ENCODE measurements around the gene SPON1.
"Not testable (repeated sequence)": the region's sequence is repeated elsewhere in the genome, so short reads cannot be mapped to it uniquely, and the experiment has no call there.

SPON1 gene

GRCh38 chr11:14089690-14090462 lies 127.4 kb downstream of the SPON1 start:
- DNase-seq (ENCODE audit: low read depth) = no peak

DNA sequence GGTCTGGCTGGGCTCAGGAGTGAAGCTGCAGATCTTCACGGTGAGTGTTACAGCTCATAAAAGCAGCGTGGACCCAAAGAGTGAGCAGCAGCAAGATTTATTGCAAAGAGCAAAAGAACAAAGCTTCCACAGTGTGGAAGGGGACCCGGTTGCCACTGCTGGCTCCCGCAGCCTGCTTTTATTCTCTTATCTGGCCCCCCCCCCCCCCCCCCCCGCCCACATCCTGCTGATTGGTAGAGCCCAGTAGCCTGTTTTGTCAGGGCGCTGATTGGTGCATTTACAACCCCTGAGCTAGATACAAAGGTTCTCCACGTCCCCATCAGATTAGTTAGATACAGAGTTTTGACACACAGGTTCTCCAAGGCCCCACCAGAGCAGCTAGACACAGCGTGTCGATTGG lies 128.1 kb downstream of the SPON1 start:
- not testable (repeated sequence) for DNase-seq (ENCODE audit: low read depth)

DNA sequence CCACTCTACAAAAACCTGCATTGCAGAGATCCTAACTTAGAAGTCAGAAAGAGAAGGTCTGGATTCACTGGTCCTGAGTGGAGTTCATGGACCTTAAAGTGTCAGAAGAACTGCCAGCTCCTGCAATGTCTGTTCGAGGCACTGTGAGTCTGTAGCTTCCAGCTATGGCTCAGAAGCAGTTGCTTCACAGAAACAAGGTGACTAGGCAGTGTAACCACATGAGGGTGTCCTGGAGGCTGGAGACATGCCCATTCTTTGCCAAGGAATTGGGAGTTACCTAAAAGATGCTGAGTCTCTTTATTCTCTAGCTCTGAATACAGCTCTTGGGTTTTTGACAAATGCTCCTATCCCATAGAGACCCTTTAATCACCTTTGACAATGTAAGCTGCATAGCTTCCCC lies 130.5 kb downstream of the SPON1 start:
- DNase-seq (ENCODE audit: low read depth) = no peak

GRCh38 chr11:14094481-14095037 lies 132.0 kb downstream of the SPON1 start:
- no peak for DNase-seq (ENCODE audit: low read depth)

DNA sequence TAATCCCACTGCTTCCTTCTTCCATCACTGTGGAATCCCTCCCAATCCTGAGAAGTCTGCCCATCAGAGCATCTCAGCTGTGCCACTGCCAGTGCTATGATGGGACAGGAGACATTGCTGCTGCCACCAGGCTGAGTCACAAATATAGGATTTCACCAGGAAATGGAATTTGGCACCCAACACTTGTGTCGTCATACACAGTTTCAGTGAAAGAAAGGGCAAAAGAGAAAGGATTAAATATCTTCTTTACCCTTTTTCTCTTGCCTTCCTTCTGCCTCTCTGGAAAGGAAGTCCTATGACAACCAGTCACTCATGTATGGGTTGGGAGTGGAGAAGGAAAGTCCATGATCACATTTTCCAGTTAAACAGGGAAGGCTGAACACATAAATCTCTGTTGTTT lies 133.4 kb downstream of the SPON1 start:
- DNase-seq (ENCODE audit: low read depth) = no peak

DNA sequence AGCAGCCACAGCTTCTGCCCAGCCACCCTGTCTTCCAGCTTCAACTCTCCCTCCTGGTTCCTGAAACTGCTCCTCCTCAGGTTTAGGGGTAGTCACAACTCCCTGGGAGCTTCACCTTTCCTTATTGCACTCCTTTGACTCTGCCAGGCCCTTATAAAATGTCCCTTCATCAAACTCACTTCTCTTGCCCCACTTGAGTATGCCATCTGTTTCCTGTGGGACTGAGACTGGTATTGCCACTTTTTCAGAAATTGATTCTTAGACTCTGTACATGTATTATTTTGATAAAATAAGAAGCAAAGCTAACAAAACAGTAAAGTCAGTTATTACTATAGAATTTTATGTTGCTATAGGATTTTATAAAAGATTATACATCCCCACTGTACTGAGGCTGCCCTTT lies 134.1 kb downstream of the SPON1 start:
- no peak for DNase-seq (ENCODE audit: low read depth)

- no peak for DNase-seq (ENCODE audit: low read depth)
Observed at GRCh38 chr11:14101388-14101787, 138.9 kb downstream of the SPON1 start.

DNA sequence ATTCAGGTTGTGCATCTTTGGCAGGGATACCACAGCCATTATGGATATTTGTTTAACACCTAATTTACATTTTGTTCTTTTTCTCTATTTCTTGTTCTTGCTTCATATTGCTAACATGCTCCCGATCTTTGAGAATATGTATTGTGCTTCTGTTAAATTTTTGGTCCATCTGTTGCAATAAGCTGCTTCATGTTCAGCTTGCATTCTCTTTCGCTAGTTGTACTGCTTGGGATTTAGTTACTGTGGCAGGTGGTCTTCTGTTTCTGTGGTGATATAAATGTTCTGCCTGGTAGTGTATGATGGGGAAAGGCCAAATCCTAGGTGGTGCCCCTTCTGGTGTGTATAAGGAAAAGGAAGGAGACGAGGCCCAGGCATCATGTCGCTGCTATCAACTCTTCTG lies 140.2 kb downstream of the SPON1 start:
- no peak for DNase-seq (ENCODE audit: low read depth)

DNA sequence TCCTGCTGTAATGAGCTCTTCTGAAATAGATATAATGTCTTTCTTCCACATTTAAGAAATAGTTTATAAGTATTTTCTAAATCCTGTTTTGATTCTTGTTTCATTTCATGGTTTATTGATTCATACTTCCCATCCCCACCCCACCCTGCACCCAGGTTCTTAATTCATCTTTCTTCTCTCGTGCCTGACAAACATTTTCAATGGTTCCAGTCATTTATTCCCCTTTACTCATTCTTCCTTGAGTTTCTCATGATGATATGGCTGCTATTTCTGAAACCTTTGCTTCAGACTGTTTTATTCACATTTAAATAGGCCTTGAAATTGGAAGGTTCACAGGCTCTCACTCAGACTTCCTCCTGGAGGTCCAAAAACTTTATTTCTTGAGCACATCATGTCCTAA lies 142.9 kb downstream of the SPON1 start:
- DNase-seq (ENCODE audit: low read depth) = no peak

DNA sequence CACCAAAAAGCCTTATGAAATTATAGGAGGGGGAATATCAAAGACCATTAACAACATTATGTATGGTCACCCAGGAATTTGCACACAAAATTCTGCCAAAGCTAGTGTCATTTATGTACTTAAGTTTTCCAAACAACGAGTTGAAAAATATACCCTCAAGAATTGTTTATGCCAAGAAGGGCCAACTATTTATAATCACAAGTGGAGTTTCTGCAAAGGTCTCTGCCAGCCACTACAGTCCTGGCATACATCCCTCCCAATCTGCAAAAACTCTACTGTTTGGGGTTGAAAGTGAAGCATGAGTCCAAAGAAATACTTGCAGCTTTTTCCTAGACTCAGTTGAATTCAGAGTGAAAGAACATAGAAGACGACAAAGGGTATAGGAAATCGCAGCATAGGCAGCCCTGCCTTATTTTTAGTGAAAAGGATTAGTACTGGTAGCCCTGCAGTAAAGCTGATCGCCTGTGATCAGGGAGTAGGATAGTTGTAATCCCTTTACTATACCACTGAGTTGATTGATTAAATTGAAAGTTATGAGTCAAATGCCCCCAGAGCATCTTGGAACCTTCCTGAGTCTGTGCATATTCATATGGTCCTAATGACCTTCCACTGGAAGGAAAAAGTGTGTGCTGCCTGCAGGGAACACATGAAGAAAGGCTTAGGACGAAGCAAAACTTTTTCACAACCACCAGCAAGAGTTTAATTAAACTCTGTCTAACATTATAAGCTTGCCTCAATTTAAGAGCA lies 144.0 kb downstream of the SPON1 start:
- no peak for DNase-seq (ENCODE audit: low read depth)

GRCh38 chr11:14107050-14107430 lies 144.5 kb downstream of the SPON1 start:
- DNase-seq (ENCODE audit: low read depth) = no peak

DNA sequence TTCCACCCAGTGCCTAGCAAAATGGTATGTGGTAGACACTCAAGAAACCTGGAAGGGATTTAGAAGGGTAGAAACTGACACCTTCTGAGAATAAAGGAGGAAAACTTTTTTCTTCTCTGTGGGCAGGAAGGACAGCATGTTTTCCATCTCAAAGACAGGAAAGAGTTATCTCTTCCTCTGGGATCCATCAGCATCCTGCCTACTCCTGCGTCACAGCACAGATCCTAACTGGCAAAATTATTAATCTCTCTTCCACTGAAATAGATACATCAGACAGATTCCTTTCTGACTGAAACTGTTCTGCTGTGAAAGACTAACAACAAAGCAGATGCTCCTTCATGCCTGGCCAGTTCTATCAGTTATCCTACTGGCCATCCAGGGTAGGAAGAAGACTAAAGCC lies 147.2 kb downstream of the SPON1 start:
- no peak for DNase-seq (ENCODE audit: low read depth)

- DNase-seq (ENCODE audit: low read depth) = no peak
Observed at GRCh38 chr11:14110629-14111028, 148.1 kb downstream of the SPON1 start.

DNA sequence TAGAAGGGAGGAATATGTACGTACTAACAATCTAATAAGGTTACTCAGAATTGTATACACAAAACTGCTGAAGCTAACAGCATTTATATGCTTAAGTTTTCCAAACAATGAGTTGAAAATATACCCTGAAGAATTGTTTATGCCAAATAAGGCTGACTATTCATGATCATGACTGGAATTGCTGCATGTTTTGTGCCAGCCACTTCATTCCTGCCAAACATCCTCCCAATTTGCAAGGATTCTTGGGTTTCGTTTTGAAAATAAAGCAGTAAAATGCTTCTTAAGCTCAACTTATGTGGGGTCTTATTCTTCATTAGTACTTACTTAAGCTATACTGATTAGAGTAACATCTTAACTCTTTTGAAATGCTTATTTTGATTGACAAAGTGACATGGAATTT lies 149.0 kb downstream of the SPON1 start:
- DNase-seq (ENCODE audit: low read depth) = no peak

DNA sequence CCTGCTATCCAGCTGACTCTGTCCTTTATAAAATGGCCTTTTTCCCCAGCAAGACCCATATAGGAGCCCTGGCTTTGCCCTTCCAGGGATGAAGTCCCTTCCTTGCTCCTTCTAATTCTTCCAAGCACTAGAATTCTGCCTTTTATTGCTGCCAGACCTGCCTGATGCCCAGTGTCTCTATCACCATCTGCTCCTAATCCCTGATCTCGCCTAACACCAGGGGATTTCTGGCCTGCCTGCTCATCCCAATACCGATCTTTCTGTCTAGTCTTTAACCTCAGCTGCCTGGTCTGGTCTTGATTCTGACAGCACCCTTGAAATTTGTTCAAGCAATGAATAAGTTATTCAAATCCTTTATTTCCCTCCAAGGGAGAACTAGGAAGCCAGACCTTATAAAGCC lies 150.2 kb downstream of the SPON1 start:
- no peak for DNase-seq (ENCODE audit: low read depth)

DNA sequence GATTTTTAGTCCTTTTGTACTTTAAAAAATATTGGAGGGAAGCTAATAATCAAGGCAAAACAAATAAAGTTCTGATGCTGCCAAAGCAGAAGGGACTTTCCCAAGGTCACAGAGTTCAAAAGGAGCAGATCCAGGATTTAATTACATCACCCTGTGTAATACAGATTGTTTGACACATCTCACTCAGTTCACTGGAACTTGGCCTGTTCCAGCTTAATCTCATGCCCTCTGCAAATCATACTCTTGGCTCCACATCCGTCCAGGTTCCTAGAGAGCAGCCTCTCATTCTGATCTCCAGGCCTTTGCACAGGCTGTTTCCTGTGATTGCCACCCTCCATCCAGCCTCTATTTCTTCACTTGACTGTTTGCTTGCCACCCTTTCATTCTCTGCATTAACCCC lies 151.7 kb downstream of the SPON1 start:
- DNase-seq (ENCODE audit: low read depth) = no peak

DNA sequence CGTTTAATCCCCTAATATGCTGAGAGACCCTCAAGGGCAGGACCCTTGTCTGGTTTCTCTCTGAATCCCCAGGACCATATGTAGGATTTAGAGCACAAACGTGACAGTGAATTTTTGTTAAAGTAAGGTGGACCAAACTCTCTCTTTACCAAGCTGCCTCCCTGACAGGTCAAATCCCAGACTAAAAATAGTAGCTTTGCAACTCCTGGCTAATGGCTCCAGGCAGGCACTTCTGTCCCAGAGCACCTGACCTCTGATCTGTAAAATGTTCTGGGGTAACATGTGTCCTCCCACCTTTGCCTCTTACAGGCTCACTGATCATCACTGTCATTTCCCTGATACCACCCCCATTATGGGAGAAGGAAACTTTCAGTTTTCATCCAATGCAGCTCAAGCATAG lies 152.3 kb downstream of the SPON1 start:
- DNase-seq (ENCODE audit: low read depth) = no peak

- DNase-seq (ENCODE audit: low read depth) = no peak
Observed at GRCh38 chr11:14117632-14118031, 155.1 kb downstream of the SPON1 start.

DNA sequence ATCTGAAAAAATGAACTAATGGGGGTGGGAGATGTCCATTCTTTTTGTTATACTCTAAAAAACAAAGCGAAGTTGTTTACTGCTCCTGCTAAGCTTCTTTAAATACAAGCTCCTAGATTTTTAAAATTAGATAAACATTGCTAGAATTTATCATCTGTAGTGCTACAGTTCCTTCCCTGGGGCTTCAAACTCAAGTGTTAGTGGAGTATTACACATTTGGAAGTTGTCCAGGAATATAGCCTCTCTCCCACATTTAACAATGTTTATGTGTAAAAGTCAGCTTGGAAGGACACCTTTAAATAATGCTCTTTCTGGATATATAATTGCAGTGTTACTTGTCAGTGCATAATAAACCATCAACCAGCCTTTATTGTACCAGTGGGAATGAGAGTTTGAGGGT lies 155.5 kb downstream of the SPON1 start:
- no peak for DNase-seq (ENCODE audit: low read depth)

- DNase-seq (ENCODE audit: low read depth) = no peak
Observed at GRCh38 chr11:14119357-14119756, 156.8 kb downstream of the SPON1 start.

- no peak for DNase-seq (ENCODE audit: low read depth)
Observed at GRCh38 chr11:14124350-14124749, 161.8 kb downstream of the SPON1 start.

- no peak for DNase-seq (ENCODE audit: low read depth)
Observed at GRCh38 chr11:14124886-14125285, 162.4 kb downstream of the SPON1 start.

GRCh38 chr11:14125529-14125928 lies 163.0 kb downstream of the SPON1 start:
- DNase-seq (ENCODE audit: low read depth) = no peak

Measured in activated T-helper 1 cell treated with Interleukin-2 at 50 U/mL for 16 hours (primary cell).